ENCODE measurements around the gene PSAPL1.

PSAPL1 gene

DNA sequence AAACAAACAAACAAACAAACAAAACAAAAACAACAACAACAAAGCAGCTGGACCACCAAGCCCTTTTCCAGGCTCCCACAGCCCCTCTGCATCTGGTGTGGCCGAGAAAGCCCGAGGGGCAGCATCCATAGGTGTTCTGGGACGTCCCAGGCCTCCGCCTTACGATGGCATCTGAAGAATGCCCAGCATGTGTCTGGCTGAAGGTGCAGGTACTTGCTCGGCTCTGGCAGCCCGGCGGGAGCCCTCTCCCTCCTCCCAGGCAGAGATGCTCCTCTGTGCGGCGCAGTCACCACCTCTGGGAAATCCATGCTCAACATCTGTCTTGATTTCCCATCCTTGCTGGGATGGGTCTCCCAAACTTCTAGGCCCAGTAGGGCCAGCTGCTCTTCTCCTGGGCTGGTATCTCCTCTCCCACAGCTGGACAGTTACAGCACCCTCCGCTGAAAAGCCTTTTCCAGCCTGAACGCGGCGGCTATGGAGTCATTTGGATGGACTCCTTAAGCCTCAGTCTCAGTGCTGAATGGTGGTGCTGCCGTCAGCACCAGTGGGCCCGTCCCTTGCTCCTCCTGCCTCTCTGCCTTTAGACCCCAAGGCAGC is 4.3 kb downstream of the PSAPL1 start:
- no peak for DNase-seq

DNA sequence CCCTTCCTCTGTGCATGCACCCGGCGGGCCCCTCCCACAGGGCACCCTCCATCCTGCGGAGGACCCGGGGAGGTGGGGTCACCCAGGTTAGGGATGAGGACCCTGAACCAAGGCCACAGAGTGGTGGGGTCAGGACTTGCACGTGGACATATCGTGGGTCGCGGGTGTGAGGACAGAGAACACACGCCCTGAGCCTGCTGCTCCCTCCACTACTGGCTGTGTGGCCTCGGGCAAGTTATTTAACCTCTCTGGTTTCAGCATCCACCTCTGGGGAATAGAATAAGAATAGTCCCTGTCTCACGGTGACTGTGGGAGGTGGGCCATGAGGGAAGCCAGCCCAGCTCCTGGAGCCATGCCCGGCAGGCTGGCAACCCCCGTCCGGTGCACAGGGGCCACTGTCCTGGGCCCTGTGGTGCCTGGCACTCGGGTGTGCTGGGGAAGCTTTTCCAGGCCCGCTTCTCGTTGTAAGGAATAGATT is 5.1 kb downstream of the PSAPL1 start:
- no peak for DNase-seq

DNA sequence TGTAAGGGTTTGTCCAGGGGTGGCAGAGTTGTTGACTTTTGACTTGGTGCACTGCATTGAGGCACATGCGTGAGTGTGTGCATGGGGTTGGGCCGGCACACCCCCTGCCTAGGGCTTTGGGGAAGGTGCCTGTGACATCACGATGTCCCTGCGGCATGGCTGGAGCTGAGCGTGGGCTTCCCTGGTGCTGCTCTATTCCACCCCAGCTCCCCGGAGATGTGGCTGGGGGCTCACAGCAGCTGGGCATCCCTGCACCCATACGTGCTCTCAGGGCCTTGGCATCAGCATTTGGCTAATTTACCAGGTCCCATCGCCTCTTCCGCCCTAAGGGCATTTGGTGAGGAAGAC is 5.7 kb downstream of the PSAPL1 start:
- DNase-seq, result no peak

DNA sequence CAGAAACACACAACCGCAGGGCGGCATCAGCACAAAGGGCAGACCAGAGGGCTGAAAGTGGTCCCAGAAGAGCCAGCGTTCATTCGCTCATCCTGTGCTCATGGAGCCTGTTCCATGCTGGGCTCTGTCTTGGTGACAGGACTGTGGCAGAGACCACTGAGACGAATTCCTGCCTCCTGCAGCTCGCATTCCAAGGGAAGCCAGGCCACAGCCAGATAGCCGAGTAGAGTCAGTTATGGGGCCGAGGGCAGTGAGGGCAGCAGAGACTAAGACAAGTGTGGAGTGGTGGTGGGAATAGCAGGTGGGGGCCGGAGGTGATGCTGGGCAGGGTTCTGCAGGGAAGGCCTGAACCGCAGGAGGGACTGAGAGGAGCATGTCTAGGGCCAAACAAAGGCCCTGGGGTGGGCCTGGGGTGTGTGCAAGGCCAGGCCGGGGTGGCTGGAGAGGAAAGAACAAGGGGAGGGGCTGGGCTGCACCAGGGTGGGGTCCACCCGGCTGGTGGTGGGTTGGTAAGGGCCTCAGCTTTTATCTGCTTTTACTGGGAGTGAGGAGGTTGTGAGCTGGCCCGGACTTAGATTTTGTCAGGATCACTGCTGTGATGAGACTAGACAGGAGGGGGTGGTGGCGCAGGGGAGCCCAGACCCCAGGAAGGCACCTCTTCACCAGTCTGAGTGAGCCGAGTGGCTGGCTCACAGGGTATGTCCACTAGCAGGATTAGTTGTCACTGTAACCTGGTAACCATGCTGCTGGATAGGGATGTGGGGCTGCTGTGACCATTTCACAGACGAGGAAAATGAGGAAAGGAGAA is 6.3 kb downstream of the PSAPL1 start:
- no peak for DNase-seq

DNA sequence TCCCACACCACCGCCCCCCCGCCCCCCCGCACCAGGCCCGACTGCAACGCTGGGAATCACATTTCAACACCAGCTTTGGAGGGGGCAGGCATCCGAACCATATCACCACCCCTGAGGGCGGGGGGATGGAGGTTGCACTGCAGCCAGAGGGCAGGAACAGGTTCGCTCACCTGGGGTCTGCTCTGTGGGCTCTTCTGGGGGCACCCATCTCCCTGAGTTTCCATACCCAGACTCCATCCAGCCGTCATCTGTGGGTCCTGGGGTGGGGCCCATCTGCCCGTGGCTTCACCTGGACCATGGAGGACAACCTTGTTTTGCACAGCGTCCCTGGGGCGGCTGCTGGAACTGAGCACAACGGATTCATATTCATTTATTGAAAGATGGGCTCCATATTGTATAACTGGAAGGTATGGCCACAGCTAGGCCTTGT is 6.9 kb downstream of the PSAPL1 start:
- no peak for DNase-seq

DNA sequence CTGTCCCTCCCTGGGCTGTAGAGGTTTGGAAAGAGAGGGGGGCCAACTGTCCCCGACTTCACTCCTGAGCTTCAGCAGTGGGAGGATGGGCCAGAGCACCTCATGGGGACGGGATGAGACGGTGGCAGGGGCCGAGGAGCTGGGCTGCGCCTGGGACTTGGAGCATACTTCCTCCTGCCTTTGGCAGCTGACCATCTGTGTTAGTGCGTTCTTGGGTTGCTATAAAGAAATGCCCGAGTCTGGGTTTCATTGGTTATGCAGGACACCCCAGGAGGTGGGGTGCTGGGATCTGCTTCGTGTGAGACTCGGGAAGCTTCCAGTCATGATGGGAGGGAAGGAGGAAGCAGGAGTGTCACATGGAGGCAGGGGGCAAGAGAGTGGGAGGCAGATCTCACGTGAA is 7.4 kb downstream of the PSAPL1 start:
- DNase-seq, result no peak

DNA sequence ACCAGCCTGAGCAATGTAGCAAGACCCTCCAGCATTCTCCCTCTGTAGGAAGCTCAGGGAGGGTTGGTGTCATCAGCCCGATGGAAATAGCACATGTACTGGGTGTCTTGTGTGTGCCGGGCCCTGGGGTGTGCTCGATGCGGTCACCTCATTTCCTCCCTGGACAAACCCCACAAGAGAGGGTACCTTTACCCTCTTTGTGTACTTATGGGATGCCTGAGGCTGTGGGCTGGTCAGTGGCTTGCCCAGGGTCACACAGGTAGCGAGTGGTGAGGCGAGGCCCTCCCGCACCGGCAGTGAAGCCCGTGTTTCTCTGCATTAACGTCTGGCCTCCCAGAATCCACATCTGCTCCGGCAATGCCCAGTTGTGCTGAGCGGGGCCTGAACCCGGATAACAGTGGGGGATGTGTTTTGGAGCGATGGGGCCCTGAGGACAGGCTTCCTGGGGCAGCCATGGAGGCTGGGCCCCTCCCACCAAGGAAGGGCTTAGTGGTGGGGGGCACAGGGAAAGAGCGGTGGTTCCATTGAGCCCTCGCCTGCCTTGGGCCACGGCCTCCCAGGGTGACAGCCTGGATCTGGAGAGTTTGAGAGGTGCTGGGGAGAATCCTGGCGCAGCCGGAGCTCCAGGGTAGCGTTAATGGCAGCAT is 8.1 kb downstream of the PSAPL1 start:
- no peak for DNase-seq

DNA sequence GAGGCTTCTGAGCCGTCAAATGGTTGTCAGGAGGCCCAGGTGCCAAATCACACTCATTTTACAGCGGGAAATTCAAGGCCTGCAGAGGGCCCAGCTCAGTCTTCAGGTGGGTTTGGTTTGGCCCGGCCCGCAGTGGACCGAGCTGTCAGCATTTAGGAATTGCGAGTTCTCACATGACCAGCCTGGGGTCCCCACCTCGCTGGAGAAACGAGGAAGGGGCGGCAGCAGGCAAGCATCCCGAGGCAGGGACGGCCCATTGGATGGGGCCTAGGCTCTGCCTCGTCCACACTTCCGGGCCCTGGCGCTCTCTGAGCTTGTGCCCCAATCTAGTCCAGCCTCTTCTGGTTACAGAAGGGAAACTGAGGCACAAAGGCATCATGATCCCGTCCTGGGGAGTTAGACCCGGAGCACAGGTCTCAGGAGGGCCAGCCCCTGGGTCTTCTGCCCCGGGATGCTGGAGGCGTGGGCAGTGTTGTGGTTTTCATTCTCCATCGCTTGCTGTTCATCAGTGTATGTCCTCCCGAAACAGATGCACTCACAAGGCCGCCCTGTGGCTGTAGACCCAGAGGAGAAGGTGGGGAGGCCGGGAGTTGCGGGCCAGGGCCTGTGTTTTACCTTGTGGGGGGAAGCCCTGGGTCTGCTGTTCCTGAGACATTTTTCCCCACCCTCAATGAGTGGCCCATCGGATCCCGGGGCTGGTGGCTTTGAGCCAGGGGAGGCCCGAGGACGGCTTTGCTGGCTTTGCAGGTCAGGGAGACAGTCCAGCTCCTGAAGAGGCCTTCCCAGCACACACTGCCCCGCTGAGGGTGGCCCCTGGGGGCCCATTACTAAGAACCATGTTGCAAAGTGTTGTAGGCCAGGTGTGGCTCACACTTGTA is 8.9 kb downstream of the PSAPL1 start:
- no peak for DNase-seq

DNA sequence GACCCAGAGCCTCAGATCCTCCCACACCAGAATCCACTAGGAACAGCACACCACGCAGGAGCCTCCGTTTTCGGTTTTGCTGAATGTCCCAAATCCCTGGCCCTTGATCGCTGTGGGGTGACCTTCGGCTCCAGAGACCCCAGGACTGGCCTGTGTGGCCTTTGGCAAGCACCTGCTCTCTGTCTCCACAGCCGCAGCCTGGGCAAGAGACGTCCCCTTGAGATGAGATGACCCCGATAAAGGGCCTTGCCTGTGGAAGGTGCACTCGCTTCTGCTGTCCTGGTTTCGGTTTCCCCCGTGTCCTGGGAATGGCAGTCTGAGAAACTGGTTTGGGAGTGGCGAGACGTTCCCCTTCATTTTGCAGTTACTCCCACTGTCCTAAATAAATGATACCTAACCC is 9.6 kb downstream of the PSAPL1 start:
- DNase-seq, result no peak

DNA sequence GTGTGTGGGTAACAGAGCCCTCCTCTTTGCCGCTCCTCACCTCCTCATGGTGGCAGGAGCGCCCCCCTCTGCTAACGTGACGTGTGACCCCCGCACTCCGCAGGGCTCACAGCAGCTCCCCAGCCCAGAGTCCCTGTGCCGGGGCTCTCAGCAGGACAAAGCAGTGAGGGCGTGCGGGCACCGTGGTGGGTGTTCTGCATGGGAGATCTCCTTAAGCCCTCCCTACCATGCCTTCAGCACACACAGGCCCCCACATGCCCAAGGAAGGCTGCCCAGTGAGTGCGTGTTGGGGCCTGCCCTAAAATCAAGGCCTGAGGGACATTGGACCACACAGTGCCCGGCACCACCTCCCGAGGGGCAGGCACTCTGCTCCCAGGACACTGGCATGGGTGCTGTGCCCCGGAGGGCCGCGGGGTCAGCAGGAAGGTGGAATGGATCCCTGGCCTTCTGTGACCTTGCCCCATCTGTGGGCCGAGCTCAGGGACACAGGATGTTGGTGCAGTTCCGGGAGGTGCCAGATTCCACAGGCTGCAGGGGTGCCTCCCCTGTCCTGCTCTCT is 10.1 kb downstream of the PSAPL1 start:
- DNase-seq, result no peak

DNA sequence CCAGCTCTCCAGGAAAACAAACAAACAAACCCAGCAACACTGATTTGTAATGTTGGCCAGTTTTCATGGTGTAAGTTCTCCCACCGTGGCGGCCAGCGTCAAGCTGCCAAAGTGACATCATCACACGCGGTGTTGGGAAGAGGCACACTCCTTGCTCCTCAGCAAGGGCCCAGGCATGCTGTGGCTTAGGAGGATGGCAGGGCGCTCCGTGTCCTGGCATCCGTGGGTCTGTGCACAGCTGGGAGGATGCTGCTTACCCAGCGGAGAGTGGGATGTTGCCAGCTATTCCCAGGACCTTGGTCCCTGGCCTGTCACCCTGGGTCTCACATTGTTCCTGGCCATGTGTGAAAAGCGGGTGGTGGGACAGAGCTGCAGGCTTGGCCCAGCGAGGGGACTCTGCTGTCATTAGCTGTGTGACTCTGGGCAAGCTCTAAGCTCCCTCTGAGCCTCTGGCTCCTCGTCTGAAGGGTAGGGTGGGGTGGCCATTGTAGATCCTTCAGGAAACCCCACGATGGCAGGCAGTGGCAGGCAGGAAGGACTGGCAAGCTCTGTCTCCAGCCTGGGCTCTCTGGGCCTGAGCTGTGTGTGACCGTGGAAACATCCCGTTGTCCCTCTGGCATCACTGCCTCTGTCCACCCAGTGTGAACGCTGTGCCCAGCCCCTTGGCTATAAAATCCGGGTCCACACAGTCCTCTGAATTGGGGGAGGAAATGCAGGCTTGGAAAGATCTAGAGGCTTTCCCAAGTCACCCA is 10.8 kb downstream of the PSAPL1 start:
- no peak for DNase-seq

DNA sequence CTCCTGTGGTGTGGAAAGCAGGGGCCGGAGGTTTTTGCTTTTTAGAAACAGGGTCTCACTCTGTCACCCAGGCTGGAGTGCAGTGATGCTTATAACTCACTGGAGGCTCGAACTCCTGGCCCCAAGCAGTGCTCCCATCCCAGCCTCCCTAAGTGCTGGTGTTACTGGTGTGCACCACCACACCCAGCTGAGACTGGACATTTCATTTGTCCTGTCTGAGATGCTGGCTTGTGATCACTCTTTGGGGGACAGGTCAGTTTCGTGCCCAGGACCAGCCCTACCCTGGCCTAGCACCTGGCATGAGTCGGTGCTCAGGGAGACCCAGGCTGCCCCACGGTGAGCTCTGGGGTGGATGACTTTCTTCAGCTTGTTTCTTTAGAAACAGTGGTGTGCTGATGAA is 11.3 kb downstream of the PSAPL1 start:
- no peak for DNase-seq

DNA sequence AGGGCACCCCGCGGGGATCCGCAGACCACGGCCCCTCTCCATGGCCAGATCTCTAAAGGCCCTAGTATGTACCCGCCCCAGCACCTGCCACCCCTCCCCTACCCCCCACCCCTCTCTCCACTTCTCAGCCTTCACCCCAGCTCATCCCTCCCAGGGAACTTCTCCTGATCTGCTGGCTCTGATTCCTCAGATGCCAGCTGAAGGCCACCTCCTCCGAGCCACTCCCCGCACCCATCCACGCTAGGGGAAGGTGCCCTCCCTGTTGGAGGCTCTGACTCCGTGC is 11.9 kb downstream of the PSAPL1 start:
- DNase-seq, result no peak

DNA sequence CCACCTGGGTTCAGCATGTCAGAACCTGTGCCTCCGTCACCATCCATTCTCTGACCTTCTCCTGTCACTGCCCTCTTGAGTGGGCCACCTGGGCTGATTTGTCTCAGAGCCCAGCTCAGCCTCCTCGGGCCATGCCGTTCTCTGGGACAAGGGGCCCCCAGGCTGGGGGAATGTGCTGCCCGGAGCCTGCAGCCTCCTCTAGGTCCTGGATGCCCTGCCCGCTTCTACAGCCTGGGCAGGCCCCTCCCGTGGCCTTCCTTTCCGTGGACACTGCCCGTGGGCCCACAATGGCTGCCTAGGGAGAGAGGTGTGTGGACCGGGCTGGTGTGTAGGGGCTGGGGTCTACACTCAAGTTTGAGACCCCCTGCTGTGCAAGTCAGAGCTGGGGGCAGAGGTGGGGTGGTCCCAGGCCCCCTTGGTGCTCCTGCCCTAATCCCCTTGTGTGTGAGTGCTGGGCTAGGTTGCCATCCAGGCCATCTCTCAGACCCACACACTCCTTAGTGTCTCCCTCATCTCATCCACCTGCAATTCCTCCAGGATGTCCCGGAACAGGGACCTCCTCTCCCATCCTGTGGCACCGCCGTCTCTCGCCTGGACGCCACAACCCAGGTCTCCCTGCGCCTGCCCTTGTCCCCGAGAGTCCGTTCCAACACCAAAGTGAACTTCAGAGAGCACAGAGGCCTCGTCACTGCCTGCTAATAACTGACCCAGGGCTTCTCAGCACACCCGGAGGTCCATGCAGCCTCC is 12.4 kb downstream of the PSAPL1 start:
- DNase-seq, result no peak

DNA sequence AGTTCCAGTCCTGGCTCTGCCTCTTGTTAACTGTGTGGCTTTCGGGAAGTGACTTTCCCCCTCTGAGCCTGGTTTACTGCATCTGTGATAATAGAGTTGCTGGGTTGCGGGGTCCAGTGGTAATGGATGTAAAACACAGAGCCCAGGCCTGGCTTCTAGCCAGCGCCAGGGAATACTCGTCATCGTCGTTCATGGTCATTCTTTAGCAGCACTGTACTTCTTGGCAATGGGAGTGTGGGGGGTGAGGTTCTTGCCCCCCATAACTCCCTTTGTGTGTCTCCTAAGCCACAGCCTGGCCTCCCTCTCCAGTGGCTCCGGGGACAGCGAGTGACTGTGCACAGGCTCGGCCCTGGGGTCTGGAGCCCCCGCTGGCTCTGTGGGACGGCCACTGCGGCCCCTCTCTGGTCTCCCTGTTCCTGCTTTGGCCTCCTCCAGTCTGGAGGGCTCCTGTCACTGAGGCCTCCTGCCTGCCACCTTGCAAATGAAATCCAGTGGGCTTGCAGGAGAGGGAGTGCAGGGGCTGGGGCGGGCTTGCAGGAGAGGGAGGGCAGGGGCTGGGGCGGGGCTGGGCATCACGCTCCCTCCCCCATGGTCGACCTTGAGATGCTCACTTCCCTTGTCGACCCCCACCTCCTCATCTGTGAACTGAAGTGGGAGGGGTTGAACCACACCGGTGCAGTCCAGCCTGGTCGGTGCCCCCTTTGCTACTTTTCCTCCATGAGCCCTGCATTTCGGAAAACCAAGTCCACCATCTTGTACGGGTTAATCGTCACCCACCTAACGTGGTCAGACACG is 13.2 kb downstream of the PSAPL1 start:
- no peak for DNase-seq

DNA sequence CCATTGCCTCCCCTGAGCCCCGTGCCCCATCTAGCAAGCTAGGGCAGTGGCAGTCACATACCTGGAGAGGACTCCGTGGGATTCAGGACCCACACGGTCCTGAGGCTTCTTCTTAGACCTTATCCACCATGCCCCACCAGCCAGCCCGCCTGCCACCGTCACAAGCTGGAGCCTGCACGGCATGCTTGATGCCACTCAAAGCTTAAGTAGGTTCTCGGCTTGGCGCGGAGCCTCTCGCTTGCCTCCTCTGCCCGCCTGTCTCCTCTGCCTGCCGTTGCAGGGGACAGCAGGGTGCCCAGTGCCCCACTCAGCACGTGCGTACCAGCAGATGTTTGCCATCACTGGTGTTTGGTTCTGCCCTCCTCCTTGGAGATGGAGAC is 14.1 kb downstream of the PSAPL1 start:
- no peak for DNase-seq

DNA sequence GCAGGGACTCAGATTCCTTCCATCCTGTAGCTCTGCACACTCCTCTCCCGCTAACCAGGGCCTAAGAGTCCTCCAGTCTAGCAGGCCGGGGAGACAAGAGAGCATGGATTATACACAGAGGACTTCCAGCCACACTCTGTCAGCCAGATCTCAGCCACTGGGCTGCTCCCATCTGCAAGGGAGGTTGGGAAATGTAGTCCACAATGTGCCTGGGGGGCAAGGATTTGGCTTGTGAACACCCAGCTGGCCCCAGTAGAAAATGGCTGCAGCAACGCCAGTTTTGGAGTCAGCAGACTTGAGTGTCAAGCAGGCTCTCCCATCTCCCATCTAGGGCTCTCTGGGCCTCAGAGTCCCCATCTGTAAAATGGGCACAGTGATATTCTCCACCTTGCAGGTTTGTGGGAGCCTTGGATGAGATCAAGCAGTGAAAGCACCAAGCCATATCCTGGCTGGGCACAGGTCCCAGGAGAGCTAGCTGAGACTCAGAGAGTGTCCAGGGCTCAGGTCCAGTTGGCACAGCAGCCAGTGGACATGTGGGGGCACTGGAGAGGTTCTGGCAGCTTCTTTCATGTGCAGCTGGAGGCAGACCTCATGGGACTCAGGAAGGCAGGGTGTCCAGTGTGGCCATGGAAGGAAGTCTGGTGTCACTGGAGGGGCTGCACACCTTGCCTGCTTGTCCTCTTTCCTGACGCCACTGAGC is 14.6 kb downstream of the PSAPL1 start:
- DNase-seq, result no peak

DNA sequence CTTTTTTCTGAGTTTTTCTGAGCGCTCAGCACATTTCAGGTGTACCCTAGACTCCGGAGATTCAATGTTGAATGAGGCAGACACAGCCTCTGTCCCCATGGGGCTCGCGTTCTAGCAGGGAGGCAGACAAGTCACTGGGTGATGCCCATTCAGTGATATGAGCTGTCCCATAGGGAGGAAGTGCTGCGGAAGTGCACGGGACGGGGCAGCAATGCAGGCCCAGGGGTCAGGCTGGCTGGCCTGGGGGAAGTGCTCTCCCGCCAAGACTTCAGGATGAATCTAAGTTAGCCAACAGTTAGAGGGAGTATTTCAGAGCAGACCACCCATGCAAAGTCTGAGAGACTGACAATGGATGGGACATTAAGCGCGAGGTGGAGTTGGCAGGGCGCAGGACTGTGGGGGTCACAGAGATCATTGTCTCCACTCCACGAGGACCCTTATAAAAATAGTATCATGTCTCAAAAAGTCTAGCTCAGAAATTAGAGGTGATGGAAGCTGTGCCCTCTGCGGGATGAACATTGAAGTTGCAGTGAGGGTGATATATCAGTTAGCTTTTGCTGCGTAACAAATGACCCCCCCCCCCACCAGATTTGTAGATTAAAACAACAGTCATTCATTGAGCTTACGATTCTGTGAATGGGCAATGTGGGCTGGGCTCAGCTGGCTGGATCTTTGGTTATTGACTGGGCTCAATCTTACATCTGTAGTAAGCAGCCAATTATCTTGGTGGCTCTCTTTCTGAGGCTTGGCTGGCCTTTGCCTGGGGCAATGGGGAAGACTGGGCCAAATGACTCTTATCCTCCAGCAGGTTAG is 16.4 kb downstream of the PSAPL1 start:
- no peak for DNase-seq

DNA sequence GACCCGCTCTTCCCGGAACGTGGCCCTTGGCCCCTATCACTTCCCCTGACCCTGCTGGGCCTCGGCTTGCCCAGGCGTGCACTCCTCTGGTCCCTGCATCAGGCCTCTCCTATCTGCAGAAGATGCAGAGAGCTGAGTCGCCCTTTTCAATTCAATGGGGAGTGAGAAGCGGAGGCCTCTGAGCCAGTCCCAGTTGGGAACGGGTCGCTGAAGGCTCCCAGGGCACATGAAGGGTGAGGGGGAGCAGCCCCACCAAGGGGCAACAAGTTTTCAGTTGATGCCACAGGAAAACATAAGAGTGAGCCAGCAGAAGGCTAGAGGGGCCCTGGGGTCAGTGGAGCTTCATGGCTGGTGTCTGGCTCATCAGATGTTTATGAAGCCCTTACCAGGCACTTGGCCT is 17.1 kb downstream of the PSAPL1 start:
- DNase-seq, result no peak
